Right ventricle myocardium inferior (tissue), 1 donor: Measurements from ENCODE around the gene TESK2. TPM values are rescaled to one million over a fixed set of nuclear protein-coding genes. Genes with fewer than 3 reads are reported as not detected.
"Not testable (repeated sequence)": the region's sequence is repeated elsewhere in the genome, so short reads cannot be mapped to it uniquely, and the experiment has no call there.

ENCODE experiments used
- ATAC-seq: fragments of 200-7000 bp; cut with Tn5 transposase; one replicate; pipeline ENCODE4 v1.9.1; 2020; ENCODE audit warnings: mild to moderate bottlenecking, moderate library complexity
- DNase-seq: peaks from one replicate; pipeline ENCODE4 v3.0.0; 2021; ENCODE audit errors: missing footprints
- intact Hi-C: fragments of 100-400 bp; cut with DNase I; formaldehyde crosslinking; loops from one replicate; pipeline ENCODE4 v1.11.0; 2022
- total RNA-seq: library from RNA; stranded (reverse); fragmentation: NEBNext Ultra II Directional; extraction: Animal tissue kit (Norgen Biotek cat#: 25700); gene quantifications from one replicate; pipeline ENCODE4 v1.2.1, GENCODE V29; 2021
- donor health status: DM: no; HTN: yes; CAD: no; lungs with severe emphysema.

Gene TESK2
- total RNA-seq, 1 donor from 2014 or later = 1.5 TPM

GRCh38 chr1:45513532-45514260 is 22.7 kb upstream of the TESK2 start:
- intact Hi-C loops, DNase-seq, ATAC-seq: not testable (repeated sequence)

DNA sequence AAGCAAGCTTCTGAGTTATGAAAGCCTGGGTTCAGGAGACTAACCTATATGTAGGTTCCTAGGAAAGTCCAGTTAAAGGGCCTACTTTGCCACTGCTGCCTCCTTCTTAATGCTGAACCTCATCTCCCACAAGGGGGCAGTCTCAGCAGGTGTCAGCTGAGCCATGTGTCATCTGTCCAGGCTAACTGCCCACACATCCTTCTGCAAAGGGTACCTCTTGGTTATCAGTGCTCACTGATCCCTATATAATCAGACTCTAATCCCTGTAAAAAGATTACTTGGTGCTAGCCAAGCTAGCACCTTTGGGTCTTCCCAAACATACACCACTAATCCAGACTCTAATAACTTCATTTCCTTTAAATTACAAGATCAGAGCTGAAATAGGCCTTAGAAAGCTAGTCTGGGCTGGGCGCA is 21.7 kb upstream of the TESK2 start:
- intact Hi-C loops = no loop called here
- ATAC-seq (peak; percentile 45), DNase-seq (no peak)

DNA sequence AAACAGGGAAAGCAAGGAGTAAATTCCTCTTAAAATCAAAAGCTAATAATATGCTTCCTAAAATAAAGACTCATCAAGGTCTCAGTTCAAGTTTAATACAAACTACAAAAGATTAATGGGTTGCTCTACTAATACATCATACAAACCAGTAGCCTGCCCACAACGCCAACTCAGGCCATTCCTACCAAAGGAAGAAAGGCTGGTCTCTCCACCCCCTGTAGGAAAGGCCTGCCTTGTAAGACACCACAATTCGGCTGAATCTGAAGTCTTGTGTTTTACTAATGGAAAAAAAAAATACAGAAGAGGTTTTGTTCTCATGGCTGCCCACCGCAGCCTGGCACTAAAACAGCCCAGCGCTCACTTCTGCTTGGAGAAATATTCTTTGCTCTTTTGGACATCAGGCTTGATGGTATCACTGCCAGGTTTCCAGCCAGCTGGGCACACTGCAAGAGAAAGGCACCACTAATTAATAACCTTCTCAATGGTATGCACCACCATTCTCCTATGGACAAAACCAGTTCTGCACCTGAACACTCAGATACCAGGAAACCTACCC is 20.1 kb upstream of the TESK2 start:
- no peak for DNase-seq
- ATAC-seq = no peak
- intact Hi-C loops = no loop called here

- DNase-seq = no peak
- ATAC-seq = no peak
- intact Hi-C loops = no loop called here
These were observed 19.3 kb upstream of the TESK2 start for GRCh38 chr1:45510036-45510971.

- DNase-seq = no peak
- intact Hi-C loops = no loop called here
- peak; percentile 62 for ATAC-seq
These were observed 17.6 kb upstream of the TESK2 start for GRCh38 chr1:45508295-45509151.

DNA sequence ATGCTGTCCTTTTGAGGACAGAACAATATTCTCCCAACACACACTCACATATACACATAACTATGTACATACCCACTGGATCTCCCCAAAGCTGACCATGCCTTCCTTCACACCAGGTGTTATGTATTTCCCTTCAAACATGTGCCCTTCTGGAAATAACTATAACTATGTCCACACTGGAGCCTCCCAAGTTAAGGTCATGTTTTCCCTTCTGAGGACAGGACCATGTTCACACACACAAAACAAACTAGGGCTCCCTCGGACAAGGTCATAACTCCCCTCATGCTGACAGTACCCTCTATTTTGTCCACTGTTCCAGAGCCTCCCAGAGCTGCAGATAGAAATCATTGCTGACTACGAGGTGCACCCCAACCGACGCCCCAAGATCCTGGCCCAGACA is 16.9 kb upstream of the TESK2 start:
- no peak for DNase-seq
- ATAC-seq = no peak
- intact Hi-C loops = no loop called here

GRCh38 chr1:45507195-45507594 is 16.2 kb upstream of the TESK2 start:
- intact Hi-C loops = no loop called here

DNA sequence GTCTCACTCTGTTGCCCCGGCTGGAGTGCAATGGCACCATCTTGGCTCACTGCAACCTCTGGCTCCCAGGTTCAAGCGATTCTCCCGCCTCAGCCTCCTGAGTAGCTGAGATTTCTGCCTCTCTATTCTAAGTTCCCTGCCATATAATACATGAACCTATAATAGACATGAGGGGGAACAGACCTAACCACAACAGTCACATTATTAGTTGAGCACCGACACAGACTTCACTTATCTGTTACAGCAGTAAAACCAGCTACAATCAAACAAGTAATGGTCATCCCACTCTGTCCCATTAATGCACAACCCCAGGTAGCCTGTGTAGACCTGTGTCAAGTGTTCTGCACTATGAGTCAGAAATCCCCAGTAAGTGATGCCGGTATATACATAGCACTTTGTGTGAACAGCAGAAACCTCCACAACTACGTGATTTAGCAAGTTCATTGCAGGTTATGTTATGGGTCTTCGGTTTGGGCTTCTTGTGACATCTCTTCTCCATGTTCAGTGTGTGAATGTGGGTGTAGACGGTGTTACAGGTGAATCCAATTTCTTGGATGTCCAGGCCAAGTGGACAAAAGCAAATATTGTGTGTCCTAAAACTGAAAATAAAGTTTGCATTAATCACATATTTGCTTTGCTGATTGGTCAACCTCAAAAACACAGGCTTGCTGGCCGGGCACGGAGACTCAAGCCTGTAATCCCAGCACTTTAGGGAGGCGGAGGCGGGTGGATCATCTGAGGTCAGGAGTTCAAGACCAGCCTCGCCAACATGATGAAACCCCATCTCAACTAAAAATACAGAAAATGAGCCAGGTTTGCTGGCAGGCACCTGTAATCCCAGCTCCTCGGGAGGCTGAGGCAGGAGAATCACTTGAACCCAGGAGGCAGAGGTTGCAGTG is 12.7 kb upstream of the TESK2 start:
- intact Hi-C loops = no loop called here
- DNase-seq = no peak
- ATAC-seq = no peak

More at GRCh38 chr1:45507195-45507594, 16.2 kb upstream of the TESK2 start:
- ATAC-seq (no peak), DNase-seq (no peak)

- DNase-seq (no peak), ATAC-seq (no peak)
- intact Hi-C loops = no loop called here
These were observed 10.5 kb upstream of the TESK2 start for GRCh38 chr1:45501505-45501859.

DNA sequence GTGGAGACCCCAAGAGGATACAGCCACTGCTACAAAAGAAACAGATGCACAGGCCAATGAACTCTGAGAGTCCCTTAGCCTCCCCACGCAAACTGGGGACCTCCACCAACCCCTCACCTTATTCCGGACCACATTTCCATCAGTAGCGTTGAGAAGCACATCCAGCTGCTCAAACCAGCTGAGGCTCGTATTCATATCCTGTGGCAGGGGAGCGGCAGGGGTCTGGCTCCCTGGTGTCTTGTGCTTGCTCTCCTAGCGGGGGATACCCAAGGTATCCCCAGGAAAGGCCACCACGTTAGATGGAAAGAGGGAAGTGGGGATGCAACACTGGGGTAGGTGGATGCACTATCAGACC is 8.4 kb upstream of the TESK2 start:
- no peak for ATAC-seq
- no peak for DNase-seq
- intact Hi-C loops = loop anchor here (10.0 kb wide), 1 partner anchor 775 kb away; no protein-coding TSS in a partner anchor

GRCh38 chr1:45498279-45498678 is 7.3 kb upstream of the TESK2 start:
- no peak for ATAC-seq
- no peak for DNase-seq
- intact Hi-C loops = loop anchor here (10.0 kb wide), 1 partner anchor 773 kb away; no protein-coding TSS in a partner anchor

DNA sequence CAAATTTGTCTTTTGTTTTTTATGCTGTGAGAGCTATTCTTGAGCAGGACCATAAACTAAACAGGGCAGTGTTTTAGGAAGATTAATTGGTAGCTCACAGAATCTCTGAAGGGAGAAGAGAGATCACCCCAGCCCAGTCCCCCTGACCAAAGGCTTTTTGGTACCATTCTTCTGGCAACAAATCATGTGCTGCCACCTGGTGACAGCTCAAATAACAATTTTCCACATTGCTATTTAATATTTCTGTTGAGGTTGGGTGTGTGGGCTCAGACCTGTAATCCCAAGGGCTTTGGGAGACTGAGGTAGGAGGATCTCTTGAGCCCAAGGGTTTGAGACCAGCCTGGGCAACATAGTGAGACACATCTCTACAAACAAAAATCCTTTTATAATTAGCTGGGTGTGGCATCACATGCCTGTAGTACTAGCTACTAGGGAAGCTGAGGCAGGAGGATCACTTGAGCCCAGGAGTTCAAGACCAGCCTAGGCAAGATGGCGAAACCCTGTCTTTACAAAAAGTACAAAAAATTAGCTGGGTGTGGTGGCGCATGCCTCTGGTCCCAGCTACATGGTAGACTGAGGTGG is 2.2 kb upstream of the TESK2 start:
- intact Hi-C loops = loop anchor here (1.0 to 10.0 kb wide), 4 partner anchors 134 to 768 kb away; partner anchors contain the start of genes MUTYH and TOE1
- no peak for DNase-seq
- ATAC-seq = no peak

DNA sequence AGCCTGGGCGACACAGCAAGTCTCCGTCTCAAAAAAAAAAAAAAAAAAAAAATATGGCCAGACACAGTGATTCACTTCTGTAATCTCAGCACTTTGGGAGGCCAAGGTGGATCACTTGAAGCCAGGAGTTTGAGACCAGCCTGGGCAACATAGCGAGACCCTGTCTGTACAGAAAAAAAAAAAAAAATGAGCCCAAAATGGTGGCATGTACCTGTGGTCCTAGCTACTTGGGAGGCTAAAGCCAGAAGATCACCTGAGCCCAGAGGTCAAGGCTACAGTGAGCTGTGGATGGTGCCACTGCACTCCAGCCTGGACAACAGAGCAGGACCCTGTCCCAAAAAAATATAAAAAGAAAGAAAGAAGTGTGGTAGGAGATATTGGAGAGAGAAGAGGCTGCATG is 1.7 kb upstream of the TESK2 start:
- DNase-seq = no peak
- ATAC-seq = no peak
- intact Hi-C loops = loop anchor here (1.0 to 10.0 kb wide), 4 partner anchors 133 to 768 kb away; partner anchors contain the start of genes MUTYH and TOE1

DNA sequence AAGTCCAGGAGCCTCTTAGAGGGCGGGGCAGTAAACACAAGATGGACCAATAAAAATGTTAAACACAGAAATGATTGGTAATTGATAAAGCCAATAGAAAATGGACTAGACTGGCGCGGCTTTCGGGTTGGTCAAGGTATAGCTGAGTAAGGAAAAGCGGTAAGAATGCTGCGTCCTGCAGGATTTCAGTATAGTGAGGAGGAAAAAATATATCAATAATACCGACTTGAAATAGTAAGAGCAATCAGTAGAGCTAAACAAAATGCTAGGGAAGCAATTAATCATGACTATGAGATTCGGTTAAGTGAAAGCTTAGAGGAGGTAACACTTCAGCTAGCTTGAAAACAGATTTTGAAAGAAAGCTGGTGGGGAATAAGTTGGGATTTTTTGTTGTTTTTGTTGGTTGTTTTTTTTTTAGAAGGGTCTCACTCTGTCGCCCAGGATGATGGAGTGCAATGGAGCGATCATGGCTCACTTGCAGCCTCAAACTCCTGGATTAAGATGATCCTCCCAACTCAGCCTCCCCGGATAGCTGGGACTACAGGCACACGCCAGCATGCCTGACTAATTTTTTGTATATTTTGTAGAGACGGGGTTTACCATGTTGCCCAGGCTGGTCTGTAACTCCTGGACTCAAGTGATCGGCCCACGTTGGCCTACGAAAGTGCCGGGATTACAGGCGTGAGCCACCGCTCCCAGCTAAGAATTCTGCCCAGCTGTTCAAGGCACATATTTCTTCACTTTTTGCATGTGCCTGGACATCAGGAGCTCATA is 711 bp upstream of the TESK2 start:
- DNase-seq = no peak
- ATAC-seq = no peak
- intact Hi-C loops = loop anchor here (2.0 to 10.0 kb wide), 4 partner anchors 149 to 767 kb away; partner anchors contain the start of genes MUTYH and TOE1

DNA sequence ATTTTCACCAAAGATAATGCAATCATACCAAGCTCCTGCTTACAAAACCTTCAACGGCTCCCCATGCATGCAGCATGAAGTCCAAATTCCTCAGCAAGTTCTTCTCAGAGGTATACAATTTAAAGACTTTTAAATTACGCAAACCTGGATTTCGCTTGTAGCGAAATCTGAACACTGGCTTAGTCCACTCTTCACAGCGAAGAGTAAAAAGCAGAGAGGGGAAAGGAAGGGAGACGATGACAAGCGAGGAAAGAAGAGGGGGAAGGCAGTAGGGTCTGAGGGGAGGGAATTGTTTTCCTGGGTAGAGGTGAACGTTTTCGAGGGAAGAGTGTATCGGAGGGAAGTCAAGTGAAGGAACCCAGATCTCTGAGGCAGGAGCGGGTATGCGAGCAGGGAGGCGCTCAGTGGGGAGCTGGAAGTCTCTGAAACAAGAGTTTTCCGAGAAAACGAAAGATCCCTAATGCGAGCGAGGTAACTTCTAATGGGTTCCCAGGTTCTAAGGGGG is 790 bp downstream of the TESK2 start:
- intact Hi-C loops = loop anchor here (2.0 to 10.0 kb wide), 4 partner anchors 148 to 765 kb away; partner anchors contain the start of genes MUTYH and TOE1
- DNase-seq (no peak), ATAC-seq (no peak)

DNA sequence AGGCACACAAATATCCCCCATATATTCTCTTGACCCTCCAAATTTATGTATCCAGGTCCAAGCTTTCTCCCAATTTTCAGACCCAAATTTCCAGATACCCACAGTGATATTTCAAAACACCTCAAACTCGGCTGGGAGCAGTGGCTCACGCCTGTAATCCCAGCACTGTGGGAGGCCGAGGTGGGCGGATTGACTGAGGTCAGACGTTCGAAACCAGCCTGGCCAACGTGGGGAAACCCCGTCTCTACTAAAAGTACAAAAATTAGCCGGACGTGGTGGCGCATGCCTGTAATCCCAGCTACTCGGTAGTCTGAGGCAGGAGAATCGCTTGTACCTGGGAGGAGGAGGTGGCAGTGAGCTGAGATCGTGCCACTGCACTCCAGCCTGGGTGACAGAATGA is 1.6 kb downstream of the TESK2 start:
- ATAC-seq, intact Hi-C loops, DNase-seq: not testable (repeated sequence)
